HPDE6-E6E7 (cell line): ENCODE results near the gene IKZF2.
"Not testable (repeated sequence)": the region's sequence is repeated elsewhere in the genome, so short reads cannot be mapped to it uniquely, and the experiment has no call there.

Source experiments
- DNase-seq: peaks from one replicate; pipeline ENCODE4 v3.0.0; 2011; ENCODE audit warnings: missing footprints; ENCODE audit errors: extremely low spot score

The IKZF2 gene

DNA sequence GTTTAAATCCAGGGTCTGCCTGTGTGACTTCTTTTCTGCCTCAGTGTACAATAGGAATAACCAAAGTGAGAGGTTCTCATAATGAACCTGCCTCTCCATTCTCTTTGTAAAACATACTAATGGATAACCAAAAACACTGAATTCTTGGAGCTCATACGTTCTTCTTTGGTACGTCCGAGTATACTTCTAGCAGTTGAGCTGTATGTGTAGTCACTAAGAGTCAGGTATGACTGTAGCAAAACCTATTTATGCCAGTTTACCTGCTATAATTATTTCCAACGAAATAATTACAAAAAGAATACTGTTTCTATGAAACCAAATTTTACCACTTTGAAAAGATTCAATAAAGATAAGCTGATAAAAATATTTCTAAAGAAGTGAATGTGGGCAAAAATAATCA lies 109.2 kb downstream of the IKZF2 start:
- no peak for DNase-seq

DNA sequence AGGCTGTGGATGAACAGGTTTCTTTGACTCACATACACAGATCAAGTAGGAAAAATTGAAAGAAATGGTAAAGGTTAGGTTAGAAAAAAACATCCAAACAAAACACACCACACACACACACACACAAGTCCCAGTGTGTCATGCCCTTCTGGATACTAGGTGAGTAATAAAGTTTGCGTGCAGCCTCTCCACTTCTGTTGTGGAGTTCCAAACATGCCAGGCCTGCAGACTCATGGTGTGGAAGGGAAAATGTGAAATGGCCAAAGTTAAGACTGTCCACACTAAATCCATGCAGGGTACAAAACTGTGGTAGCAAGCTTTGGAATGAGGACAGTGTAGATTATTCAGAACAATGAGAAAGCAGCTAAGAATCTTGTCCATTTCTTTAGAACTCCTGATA lies 114.6 kb downstream of the IKZF2 start:
- DNase-seq, result no peak

DNA sequence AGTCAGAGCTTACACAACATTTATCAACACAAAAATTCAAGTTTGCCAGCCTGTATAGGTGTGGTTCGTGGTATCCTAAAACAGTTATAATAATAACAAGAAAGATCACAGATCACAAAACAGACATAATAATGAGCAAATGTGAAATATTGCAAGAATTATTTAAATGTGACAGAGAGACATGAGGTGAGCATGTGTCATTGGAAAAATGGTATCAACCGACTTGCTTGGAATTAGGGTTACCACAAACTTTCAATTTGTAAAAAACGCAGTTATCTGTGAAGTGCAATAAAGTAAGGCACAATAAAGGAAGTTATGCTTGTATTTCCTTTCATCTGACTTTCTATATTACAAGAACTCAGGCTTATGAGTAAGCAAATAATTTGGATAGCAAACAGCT lies 116.8 kb downstream of the IKZF2 start:
- no peak for DNase-seq

GRCh38 chr2:213032607-213033006 lies 118.8 kb downstream of the IKZF2 start:
- no peak for DNase-seq

DNA sequence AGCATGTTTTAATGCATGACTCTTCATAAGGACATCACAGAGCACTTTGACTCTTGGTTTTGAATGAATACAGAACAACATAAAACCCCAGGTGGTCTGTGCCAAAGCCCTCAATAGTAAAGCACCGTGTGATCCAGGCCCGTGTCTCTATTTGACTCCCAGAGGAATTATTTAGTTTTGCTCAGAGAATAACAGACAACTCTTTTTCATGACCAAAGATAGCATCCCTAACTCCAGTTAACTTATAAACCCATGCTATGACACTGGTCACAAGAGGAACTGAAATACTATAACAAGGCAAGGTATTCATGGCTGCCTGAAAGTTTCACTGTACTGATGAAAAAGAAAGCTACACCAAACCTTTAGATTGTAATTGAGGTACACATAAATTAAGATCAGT lies 128.4 kb downstream of the IKZF2 start:
- DNase-seq, result no peak

DNA sequence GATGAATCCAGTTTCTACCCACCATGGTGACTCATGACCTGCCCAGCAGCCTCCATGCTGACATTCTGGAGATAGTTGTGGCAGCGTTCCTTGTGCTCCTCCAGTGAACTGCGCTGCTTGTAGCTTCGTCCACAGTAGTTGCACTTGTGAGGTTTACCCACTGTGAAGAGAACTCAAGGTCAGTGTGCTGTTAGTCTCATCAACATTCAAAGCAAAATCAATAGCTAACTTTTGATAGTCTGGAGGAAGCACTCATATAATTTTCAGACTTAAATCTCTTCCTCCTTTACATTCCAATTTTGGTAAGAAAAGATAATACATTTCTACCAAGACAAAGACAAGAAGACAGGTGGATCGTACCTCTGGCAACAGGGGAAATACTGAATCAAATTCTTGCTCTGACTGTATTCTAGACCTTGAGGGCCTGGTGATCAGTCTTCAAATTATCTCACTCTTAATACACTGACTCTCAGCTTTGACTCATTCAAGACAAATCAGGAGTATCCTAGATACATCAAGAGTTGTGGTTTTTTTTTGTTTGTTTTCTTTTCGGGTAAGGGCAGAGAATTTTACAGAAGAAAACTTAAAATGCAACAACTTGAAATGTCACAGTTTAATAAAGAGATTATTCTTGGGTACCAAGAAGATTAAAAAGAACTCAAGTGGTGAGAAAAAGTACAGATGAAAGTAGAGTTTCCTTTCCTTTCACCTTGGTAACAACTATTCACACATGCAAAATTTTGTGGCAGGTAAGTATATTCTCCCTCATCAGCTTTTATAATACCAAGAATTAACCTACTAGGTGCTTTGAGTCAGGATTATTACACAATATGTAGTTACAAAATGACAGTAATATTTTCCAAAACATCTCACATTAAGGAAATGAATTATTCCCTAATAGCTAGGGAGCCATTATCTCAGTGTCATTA lies 129.2 kb downstream of the IKZF2 start:
- DNase-seq, result no peak

DNA sequence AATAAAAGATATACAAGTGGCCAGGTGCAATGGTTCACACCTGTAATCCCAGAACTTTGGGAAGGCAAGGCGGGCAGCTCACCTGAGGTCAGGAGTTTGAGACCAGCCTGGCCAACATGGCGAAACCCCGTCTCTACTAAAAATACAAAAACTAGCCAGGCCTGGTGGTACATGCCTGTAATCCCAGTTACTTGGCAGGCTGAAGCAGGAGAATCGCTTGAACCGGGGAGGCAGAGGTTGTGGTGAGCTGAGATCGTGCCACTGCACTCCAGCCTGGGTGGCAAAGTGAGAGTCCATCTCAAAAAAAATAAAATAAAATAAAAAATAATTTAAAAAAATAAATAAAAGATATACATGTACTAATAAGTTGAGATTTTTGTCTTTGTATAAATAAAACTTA lies 130.5 kb downstream of the IKZF2 start:
- DNase-seq, result not testable (repeated sequence)

- DNase-seq, result no peak
These were observed 131.1 kb downstream of the IKZF2 start for GRCh38 chr2:213020268-213020667.

- no peak for DNase-seq
These were observed 132.0 kb downstream of the IKZF2 start for GRCh38 chr2:213019368-213019767.

- DNase-seq, result no peak
These were observed 133.0 kb downstream of the IKZF2 start for GRCh38 chr2:213018340-213018901.

GRCh38 chr2:213017404-213017803 lies 134.0 kb downstream of the IKZF2 start:
- DNase-seq, result no peak

DNA sequence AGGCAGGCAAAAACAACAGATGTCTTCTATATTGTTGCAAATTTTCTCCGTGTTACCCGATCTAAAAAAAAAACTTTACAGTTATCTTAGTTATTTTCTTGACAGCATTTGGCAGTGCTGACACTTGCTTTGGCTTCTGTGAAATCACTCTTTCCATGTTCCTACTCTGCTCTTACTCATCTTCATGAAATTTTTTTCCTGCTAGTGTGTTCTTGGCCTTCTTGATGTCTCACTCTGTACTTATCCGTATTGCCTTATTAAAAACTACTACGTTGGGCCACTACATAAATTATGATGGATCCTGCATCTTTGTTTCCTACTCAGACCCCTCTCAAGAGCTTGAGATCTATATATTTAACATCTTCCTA lies 134.4 kb downstream of the IKZF2 start:
- no peak for DNase-seq

- no peak for DNase-seq
These were observed 135.0 kb downstream of the IKZF2 start for GRCh38 chr2:213016166-213016983.

DNA sequence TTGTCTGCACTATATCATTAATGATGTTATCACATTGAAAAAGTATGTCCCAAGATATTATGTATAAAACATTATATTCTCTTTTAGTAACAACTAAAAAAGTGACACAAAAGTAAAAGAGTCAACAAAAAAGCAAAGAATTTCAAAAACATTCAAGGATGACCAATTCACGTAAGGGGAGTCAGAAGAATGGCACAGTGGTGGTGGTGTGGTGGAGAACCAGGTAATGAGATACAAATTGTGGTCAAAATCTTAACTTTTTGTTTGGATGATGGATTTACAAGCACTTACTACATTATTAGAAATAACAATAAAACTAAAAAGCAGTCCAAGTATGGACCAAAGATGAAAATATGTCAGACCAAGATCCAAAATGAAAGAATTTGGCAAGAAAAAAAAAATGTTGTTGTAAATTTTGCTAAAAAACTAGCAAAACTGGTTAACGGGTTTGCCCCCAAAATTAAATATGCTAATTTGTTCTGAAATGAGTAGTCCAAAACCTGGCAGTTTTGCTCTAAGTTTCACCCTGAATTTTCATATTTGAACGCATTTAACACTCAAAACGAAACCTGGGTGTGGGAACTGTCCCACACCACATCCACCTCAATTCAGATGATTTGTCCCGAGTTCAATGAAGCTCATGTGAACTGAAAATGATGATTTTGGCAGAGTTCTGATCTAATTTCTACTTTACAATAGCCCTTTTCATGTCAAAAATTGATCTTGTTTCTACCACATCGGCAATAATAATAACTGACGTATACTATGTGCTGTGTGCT lies 135.8 kb downstream of the IKZF2 start:
- DNase-seq, result no peak

DNA sequence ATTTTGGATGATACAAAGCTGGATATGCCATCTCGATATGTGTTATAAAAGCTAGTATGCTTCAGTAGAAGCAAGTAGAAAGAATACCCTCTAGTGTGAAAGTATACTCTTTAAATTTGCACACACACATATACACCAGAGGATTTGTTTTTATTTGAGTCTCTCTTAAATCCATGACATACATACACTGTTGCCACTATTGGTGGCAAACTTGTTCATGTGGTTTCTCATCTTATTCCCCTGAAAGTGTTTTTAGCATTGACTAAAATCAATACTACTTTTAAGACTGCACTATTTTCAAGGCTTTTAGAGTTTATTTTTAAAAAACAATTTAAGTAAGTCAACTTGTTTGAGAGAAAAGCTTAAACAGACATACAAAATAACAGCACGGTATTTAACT lies 137.4 kb downstream of the IKZF2 start:
- no peak for DNase-seq

DNA sequence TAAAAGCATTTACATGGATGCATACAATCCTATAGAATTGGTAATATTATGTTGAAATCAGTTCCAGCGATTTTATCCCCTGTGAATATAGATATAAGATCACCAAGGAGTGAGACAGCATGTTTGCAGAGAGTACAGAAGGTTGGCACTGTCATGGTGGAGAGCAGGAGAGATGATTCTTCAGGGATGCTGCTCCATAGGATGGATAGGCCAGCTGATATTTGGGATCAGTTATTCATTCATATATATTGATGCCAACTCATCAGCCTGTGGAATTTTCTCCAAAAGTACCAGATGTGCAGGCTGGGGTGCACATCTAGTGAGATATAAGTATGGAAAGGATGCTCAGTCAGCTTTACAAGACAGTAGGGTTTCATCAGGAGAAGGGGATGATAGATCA lies 139.9 kb downstream of the IKZF2 start:
- DNase-seq, result no peak

DNA sequence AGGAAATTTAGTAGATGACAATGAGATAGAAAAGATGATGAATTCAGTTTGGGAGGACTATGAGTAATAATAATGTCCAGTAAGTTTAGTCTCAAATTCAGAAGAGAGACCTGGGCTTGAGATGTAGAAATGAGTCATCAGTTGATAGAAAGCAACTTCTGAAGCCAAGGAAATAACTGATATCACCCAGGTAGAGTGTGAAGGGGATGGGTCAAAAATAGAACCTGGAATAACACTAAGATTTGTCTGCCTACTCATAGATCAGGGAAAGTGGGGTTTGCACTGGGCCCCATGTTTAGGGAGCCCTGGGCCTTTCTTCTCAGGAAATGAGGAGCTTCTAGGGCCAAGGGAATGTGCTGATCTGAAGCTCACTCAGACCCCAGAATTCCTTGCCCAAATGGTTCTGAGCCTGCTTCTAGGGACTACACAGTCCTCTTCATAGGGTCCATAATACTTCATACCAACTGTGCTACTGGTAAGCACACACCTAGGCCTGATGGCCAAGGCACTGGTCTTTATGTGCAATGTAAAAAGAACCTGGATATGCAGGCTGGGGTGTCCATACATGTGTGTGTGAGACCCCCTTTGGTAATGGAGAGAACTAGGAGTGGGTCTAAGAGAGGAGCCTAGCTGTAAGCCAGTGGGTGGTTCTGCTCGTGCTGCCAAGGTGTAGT lies 141.2 kb downstream of the IKZF2 start:
- no peak for DNase-seq

- no peak for DNase-seq
These were observed 144.0 kb downstream of the IKZF2 start for GRCh38 chr2:213007290-213007838.

DNA sequence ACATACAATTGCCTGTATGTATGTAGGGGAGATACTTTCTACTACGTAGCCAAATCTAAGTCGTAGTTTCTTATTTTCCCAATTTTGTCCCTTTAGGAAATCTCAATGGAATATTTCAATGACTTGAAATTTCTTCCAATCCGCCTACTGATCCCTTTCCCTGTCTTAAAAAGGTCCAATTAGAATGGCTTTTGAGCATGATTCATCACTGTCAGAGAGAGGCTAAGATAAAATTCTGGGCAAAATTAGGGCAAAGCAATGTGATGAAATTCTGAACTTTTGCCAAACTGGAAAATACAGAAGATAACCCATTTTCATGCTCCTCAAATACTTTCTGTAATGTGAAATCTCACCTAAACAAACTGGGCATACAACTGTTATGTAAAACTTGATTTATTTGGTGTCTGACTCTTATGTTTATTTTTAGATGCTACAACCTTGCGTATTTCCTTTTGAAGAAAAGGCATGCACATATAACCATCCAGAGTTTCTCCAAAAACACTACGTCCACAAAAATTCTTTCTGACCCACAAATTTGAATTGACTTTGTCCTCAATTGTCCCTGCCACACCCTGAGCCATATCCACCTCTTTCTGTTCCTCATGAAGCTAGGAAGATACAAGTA lies 147.1 kb downstream of the IKZF2 start:
- DNase-seq, result no peak

DNA sequence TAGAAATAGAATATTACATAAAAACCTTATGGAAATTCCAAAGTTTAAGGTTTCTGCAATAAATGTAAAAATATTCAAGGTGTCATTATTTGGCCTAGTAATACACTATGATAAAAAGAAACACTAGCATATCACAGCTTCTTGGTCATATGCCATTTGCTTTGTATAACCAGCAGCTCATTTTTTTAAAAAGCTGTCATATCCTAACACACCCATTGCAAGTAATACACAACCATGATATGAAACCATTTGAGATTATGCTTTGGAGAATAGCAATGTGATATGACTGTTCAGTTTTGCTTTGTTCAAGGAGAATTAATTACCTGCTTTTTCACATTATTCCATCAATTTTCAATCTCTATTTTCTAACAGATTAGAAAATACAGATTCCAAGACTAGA lies 149.0 kb downstream of the IKZF2 start:
- no peak for DNase-seq
